Left forelimb (tissue), 1 donor: Measurements from ENCODE around the gene TRIP12.
"Not testable (repeated sequence)": the region's sequence is repeated elsewhere in the genome, so short reads cannot be mapped to it uniquely, and the experiment has no call there.

ENCODE experiments used
- DNase-seq: peaks from one replicate; pipeline ENCODE4 v3.0.0-alpha.2; 2018; ENCODE audit warnings: low spot score

Gene TRIP12

DNA sequence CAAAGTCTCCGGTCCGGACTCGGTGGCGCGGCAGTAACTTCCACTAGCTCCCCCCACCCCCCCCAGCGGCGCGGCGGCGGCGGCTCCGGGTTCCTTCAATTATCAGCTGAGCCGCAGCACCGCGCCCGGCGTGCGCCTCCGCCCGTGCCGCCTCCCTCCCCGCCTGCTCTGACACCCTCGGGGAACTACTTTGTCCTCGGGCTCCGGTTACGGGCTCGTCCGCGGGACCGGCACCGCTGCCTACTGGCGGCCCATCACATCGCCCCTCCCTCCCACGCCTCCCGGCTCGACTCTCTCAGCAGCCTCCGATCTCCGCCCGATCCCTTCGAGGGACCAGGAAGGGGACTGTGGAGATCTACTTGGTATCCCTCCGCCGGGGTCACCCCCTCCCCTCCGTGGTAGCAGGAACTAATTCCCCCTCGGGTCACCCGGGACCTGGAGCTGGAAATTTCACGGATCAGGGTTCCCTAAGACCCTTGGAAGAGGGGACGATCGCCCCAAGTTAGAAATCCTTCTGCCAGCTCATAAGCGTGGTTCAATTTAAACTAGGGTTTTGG is at the start of gene TRIP12:
Gene TRIP12, minus strand, starts transcription at position 118 of the 557 bp plus-strand sequence. CDS start 41,930 bp downstream, outside the sequence.
- peak; percentile 98 for DNase-seq

DNA sequence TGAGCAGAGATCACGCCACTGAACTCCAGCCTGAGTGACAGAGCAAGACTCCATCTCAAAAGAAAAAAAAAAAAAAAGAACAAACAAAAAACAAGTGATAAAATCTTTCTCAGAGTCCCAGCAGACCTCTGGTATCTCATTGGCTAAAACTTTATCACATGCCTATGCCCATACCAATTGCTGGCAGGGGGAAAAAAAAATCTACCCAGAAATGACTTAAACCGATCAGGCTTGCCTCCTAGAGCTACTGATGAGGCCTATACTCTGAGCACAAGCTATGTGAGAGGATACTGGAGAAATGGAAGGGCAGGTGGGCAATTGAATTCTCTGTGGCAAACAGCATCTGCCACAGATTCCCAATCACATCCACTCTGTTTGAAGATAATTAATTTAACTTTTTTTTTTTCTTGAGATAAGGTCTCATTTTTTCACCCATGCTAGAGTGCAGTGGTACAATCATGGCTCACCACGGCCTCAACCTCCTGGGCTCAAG is 49.5 kb upstream of the TRIP12 start:
- DNase-seq: no peak

DNA sequence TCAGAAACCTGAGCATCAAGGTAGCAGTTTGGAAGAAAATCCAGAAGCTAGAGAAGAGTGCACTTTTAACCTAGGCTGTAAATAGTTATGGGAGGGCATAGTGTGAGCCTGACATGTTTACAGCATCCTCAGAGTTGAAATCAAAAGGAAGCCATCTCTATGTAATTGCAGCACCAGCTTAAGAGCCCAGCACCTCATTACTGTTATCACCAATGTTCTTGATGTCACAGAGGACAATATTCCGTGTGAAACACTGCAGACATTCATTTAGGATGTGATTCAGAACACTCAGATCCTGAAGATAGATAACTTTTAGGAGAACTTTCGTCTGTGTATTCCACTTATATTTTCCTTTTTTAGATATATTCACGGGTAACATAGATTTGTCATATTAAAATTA is 48.6 kb upstream of the TRIP12 start:
- no peak for DNase-seq

DNA sequence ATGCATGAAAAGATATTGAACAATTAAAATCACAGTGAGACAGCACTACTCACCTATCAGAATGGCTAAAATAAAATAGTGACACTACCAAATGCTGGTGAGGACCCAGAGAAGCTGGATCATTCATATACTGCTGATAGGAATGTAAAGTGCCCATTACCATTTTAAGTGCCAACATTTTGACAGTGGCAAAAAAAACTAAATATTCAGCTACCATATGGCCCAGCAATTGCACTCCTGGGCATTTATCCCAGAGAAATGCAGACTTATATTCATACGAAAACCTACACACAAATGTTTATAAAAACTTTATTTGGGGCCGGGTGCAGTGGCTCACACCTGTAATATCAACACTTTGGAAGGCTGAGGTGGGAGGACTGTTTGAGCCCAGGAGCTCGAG is 48.1 kb upstream of the TRIP12 start:
- no peak for DNase-seq

DNA sequence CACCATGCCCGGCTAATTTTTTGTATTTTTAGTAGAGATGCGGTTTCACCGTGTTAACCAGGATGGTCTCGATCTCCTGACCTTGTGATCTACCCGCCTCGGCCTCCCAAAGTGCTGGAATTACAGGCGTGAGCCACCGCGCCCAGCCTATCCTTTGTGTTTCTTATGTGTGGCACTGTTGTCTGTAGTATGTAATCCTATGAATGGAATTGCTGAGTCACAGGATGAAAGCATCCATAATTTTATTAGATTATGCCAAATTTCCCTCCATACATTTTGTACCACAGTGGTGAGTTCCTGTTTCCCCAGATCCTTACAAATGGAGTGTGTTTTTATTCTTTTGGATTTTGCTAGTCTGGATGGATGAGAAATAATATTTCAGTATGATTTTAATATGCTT is 41.8 kb upstream of the TRIP12 start:
- DNase-seq: not testable (repeated sequence)

DNA sequence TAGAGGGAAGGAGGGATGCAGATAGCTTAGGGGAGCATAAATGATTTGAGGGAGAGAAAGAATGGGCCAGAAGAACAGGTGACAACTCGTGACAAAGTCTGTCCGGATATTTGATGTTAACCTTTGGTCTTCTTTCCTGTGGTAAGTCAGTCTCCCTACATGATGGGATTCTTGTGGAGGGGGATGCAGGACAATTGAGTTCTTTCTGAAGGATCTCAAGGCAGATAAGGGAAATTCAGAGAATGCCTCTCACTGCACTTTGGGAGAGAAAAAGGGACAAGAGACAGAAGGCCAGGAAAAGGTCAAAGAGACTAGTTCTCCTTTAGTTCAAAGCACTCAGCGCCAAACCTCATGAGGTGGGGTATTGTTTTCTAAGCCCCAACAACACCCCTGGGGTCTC is 34.7 kb upstream of the TRIP12 start:
- no peak for DNase-seq

DNA sequence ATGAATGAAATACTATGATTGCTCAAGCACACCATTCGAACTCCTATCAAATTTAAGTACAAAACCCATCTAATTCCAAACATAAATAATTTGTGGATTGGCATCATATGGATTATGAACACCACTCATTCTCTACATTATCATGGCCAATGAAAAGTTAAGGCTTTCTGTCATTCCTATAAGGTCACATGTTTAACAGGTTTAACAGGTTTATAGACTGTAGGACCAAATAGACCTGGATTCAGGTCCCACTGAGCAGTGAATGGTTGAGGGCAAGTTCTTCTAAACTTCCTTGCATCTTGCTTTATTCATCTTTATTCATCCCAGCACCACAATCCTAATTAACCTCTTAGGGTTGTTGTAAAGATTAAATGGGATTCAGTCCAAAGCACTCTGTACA is 33.9 kb upstream of the TRIP12 start:
- DNase-seq: no peak

DNA sequence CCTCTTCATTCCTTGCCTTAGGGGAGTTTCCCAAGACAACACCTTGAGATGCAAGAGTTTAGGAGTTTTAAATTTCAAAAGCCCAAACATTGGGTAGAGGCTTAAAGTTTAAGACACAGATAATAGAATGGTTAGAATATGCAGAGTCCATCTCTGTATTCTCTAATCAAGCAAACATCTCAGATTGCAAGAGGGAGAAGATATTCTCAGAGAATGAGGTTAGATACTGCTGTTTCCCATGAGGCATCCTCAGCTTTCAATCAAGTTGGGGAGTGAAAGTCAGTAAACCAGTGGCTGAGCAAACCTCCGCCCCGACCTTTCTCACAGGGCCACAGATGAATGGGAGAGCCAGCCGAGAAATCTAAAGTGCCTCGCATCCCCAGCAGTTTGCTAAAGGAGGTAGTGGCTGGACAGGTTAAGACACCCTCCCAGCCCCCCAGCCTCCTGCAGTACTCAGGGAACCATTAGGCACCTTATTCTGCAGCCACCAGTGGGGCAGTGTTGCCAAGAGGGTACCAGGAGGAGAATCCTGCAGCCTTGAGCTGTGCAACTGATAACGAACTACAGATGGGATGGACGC is 30.5 kb upstream of the TRIP12 start:
- no peak for DNase-seq

DNA sequence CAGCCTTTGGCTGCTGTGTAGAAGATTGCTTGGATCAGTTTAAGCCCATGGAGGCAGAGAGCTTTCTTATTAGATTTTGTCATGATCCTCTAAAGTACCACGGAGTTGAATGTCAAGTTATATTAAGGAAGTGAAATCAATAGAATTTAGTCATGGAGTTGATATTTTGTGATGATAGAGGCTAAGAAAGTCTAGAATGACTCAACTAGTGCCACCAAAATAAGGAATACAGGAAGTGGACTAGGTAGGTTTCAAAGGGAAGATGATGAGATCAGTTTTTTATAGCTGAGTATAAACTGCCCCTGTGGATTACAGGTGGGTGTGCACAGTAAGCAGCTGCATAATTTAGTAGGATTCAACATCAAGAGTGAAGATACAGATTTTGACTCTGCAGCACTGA is 25.7 kb upstream of the TRIP12 start:
- no peak for DNase-seq

DNA sequence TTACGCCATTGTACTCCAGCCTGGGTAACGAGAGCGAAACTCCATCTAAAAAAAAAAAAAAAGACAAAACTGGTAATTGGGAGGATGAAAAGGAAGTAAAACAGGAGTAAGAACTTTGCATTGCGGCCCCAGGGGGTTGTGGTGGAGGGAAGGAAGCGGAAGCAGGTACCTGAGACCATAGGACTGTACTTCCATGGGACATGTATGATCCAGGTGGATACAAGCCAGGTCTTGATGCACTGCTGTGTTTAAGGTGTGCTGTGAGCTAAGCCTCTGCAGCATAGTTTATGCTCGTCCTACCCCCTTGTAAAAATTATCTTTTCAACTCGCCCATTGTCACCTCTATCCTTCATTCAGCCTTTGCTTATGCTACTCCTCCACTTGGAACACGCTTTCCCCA is 24.2 kb upstream of the TRIP12 start:
- no peak for DNase-seq

DNA sequence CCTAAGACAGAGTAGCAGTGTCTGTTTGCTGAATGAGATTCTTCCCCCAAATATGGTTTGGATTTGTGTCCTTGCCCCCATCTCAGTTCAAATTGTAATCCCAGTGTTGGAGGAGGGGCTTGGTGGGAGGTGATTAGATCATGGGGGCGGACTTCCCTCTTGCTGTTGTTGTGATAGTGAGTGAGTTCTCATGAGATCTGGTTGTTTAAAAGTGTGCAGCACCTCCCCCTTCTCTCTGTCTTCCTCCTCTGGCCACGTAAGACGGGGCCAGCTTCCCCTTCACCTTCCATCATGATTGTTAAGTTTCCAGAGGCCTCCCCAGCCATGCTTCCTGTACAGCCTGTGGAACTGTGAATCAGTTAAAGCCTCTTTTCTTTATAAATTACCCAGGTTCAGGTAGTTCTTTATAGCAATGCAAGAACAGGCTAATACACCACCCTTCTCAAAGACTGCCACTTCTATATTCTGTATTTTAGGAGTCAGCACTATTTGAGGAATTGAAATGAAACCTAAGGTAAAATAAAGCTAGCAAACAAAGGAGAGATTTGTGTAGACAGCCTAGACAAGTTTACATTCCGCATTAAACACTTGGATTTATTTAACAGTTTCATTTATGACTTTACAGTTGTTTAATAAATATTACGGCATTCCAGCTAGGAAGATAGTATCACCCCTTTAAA is 22.1 kb upstream of the TRIP12 start:
- no peak for DNase-seq

DNA sequence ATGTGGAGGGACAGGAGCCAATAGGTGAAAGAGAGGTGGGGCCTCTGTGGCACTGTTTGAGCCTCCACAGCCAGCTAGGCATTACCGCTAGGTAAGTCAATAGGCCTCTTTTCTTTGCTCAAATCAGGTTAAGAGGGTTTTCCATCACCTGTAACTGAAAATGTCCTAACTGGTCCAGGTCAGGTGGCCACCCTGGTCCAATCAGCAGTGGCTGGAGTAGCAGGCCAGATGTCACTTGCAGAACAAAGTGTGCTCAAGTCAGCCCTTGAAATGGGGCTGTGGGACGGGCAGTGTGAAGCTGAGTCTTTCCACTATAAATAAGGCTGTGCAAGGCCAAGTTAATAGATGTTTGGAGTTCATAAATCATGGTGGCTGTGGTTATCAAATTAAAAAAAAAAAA is 21.4 kb upstream of the TRIP12 start:
- no peak for DNase-seq

DNA sequence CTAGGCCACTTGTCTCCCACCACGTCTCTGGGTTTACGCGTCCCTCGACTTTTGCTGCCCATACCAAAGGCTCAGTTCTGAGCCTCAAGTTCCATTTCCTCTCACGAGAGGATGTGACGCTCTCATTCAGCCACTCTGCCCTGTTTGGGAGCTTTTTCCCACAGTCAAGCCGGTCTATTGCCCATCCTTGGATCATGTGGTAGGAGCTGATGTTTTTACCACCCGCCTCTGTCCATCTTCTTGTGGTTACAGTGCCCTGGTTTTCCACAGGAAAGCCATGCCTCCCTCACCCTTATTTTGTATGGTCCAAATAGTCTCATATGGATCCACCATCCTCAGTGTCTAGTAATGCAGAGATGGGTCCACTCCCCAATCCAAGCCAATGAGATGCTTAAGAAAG is 20.9 kb upstream of the TRIP12 start:
- no peak for DNase-seq

DNA sequence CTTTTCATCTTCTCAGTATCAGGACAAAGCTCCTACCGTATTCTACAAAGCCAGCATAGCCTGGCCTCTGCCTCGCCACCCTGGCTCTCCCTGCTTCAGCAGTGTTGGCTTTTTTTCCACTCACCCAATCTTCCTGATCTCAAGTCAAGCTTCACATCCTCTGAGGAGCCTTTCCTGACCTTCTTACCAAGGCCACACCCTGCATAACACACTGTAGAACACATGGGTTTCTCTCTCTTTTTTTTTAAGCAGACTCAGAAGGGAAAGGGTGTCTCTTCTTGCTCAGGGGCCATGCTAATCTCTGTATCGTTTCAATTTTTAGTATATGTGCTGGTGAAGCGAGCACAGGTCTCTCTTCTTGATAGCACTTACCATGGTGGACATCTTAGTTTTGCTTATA is 15.7 kb upstream of the TRIP12 start:
- DNase-seq: no peak

DNA sequence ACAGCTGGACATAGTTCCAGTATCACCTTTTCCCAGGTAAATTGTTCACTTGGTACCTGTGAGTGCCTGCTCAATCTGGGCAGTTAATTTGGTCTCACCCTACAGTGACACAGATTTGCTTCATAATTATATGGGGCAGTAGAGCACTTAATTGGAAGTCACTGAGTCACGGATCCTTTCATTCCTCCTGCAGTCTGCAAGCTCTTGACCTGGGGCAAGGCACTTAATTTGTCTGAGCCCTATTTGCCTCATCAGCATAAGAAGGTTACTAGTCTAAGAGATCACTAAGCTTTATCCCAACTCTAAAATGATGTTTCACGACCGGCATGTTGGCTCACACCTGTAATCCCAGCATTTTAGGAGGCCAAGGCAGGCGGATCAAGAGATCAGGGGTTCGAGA is 9.4 kb upstream of the TRIP12 start:
- DNase-seq: no peak

DNA sequence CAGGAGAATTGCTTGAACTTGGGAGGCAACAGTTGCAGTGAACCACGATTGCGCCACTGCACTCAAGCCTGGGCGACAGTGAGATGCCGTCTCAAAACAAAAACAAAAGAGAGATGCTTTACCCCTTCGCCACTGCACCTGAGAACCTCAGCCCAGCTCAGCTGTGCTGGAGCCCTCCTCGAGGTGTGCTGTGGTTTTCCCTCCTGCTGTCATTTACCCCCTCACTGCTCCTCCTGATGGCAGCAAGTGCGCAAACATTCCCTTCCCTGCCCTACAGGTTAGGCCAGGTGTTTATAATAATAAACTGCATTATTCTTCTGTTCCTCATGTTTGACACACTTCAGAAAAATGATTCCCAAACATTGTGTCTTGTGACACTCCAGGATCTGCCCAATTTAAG is 8.8 kb upstream of the TRIP12 start:
- DNase-seq: no peak

DNA sequence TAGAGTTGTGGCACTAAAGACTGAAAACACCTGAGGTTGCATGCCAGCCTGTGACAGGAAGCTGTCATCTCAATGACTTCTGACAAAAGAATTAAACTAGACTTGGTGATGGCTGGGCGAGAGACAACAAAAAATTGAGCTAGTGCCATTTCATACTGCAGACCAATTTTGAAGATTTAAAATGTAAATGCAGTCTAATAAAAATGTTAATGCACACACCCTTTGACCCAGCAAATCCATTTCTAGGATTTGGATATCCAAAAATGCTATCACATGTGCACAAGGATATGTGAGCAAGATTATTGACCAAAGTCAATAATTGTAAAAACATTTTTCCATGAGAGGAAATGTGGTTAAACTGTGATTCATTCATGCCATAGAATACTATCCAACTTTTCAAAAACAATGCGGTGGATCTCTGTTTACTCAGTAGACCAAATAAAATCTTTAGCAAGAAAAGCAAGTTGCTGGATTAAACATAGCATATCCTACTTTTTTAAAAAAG is 6.1 kb upstream of the TRIP12 start:
- DNase-seq: no peak

DNA sequence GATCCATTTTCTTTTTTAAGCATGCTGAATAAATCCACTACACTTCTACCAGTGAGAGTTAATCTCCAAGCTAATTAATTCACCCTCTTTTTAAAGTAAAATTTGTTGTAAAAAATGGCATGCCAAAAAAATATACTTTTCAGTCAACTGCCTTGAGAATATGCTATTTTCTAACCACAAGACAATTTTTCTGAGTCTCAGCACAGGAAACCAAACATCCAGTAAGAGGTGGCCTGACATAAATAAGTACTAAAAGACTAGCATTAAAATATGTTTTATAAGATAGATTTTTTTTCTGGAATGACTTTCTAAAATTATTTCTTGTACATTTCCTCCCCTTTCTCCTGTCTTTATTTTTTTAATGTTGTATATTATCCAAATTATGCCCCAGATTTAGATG is 3.4 kb upstream of the TRIP12 start:
- DNase-seq: no peak

DNA sequence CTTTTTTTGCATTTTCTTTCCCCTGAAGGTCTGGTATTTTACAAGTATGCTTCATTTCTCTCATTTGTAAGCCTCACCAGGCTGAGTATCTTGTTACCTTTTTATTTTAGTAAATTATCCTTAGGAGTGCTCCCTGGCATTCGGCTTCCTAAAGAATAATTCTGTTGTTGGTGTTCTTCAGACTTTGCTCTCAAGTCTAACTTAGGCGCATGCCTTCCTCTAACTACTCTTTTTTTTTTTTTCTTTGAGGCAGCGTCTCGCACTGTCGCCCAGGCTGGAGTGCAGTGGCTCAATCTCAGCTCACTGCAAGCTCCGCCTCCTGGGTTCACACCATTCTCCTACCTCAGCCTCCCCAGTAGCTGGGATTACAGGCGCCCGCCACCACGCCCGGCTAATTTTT is 2.7 kb upstream of the TRIP12 start:
- DNase-seq: not testable (repeated sequence)

DNA sequence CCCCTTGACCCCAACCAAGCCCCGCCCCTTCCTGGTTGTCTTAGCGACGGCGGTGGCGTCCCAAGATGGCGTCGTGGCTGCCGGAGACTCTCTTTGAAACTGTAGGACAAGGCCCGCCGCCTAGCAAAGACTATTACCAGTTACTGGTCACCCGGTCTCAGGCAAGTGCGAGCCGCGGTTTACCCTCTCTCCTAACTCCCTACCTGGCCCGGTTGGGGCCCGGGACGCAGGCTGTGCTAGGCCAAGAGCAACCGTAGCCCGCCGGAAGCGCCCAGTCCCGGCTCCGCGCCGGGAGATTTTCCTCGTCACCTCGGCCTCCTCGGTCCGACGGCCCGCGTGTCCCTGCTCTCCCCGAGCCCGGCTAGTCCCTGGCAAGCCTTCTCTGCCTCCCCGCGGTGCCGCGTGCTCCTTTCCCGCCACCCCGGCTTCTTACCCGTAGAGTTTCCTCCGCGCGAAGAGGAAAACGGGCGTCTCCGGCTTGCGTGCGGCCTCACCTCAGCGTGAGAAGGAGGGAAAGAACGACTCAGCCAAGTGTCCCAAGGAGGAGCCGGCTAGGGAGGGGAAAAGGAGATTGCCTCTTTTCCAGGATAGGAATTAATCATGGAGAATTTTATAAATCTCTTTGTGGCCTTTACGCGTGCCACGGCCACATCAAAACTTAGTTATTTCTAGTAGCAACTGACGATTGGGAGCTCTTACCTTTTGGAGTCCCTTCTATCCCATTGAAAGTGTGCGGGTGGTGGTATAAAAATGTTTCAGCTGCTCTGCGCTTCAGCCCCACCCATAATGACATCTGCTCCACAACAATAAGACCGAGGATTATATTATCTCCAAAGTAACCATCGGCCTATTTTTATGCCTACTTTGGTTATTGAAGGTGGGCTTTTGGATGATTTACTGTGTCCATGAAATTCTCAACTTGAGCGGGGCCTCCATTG is 909 bp upstream of the TRIP12 start, which contains the start of gene FBXO36:
Gene FBXO36, plus strand, starts transcription at position 55 of the 938 bp plus-strand sequence. Its CDS starts 11 bp downstream, at position 66.
- no peak for DNase-seq

DNA sequence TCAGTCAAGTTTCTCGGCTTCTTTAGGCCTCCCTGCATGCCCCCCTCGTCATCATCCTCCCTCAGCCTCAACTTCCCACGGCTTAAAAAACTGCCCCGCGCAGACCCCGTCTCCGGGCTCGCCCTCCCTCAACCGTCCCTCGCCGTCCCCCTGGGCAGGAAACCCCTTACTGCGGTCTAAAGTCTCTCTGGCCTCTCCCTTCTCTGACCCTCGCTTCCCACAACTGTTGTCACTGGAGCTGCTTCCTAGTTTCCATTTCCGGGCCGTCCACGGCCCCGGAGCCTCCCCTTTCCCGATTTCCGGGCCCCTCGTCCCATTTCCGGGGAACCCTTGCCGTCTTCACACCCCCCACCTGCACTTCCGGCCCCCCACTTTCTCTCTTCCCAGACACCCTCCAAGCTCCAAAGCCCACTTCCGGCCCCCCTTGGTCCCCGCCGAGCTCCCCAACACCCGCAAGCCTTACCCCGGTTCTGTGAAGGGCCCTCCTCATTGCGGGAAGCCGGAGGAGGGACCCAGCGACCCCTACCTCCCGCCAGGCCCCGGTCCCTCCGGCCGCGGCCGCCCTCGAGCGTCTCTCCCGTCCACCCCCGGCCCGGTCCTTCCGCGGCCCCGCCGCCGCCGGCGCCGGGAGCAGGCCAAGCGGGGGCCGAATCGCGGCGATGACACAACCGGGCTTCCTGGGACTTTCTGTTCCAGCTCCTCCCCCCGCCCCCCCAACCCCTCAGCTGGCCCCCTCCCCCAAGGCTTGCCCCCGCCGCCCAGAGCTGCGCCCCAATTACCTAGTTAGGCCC is 513 bp downstream of the TRIP12 start:
- peak; percentile 82 for DNase-seq
